ENCODE measurements around the gene NPAS2.

GRCh38 chr2:100990166-100990565, 170.2 kb downstream of the NPAS2 start:
- TF ChIP-seq CTCF (IDR thresholded peaks at IDR 0.05; ENCODE audit: control extremely low read depth in 1 of 3, insufficient read depth in 1 of 3, low read depth in 1 of 3, low read length in 3 of 3) (no peak), POLR2A (IDR thresholded peaks at IDR 0.05; ENCODE audit: control extremely low read depth in 1 of 2, low read depth in 2 of 2, low read length in 2 of 2) (no peak), CREB1 (IDR thresholded peaks at IDR 0.05) (no peak), RBBP5 (IDR thresholded peaks at IDR 0.05; ENCODE audit: borderline replicate concordance, low read depth, low read length) (no peak), EP300 (IDR thresholded peaks at IDR 0.05; ENCODE audit: borderline replicate concordance in 1 of 2, low read depth in 2 of 2, low read length in 2 of 2) (no peak), EZH2 (IDR thresholded peaks at IDR 0.05; ENCODE audit: low read depth, low read length, severe bottlenecking) (no peak), JUND (IDR thresholded peaks at IDR 0.05; ENCODE audit: low read length) (no peak), SP4 (IDR thresholded peaks at IDR 0.05; ENCODE audit: low read length) (no peak), KDM5A (IDR thresholded peaks at IDR 0.05; ENCODE audit: low read length) (no peak), ATF3 (IDR thresholded peaks at IDR 0.05; ENCODE audit: insufficient read depth, low read depth, low read length) (no peak), CHD2 (IDR thresholded peaks at IDR 0.05; ENCODE audit: low read length) (no peak), SP1 (IDR thresholded peaks at IDR 0.05; ENCODE audit: low read depth, low read length) (no peak), BRCA1 (IDR thresholded peaks at IDR 0.05; ENCODE audit: low read depth, low read length) (no peak)

Data from H1 (cell line).